ENCODE measurements around the gene PCGF3.
"Not testable (repeated sequence)": the region's sequence is repeated elsewhere in the genome, so short reads cannot be mapped to it uniquely, and the experiment has no call there.

Gene PCGF3

GRCh38 chr4:702618-703048 lies 3.0 kb upstream of the PCGF3 start:
- no peak for DNase-seq (ENCODE audit: low read depth)
- no peak for TF ChIP-seq CTCF (IDR thresholded peaks at IDR 0.05; ENCODE audit: control insufficient read depth, insufficient read depth, low read depth, low read length, missing control alignments)
- no peak overlapping the region for H3K4me3 ChIP-seq (ENCODE audit: control insufficient read depth, low read depth, low read length)

- H3K4me3 ChIP-seq (ENCODE audit: control insufficient read depth, low read depth, low read length) = no peak overlapping the region
- DNase-seq (ENCODE audit: low read depth) = no peak
- no peak for TF ChIP-seq CTCF (IDR thresholded peaks at IDR 0.05; ENCODE audit: control insufficient read depth, insufficient read depth, low read depth, low read length, missing control alignments)
These were observed 2.1 kb upstream of the PCGF3 start for GRCh38 chr4:703336-704197.

- TF ChIP-seq CTCF (IDR thresholded peaks at IDR 0.05; ENCODE audit: control insufficient read depth, insufficient read depth, low read depth, low read length, missing control alignments) = no peak
- H3K4me3 ChIP-seq (ENCODE audit: control insufficient read depth, low read depth, low read length) = no peak overlapping the region
- no peak for DNase-seq (ENCODE audit: low read depth)
These were observed 1.3 kb upstream of the PCGF3 start for GRCh38 chr4:704198-704891.

- TF ChIP-seq CTCF (IDR thresholded peaks at IDR 0.05; ENCODE audit: control insufficient read depth, insufficient read depth, low read depth, low read length, missing control alignments) = no peak
- peak overlapping the region; percentile 51 for H3K4me3 ChIP-seq (ENCODE audit: control insufficient read depth, low read depth, low read length)
- no peak for DNase-seq (ENCODE audit: low read depth)
These were observed 708 bp upstream of the PCGF3 start for GRCh38 chr4:704971-705277.

- H3K4me3 ChIP-seq (ENCODE audit: control insufficient read depth, low read depth, low read length) = peak overlapping the region; percentile 96
- DNase-seq (ENCODE audit: low read depth) = not testable (repeated sequence)
These were observed 526 bp downstream of the PCGF3 start for GRCh38 chr4:706083-706633.

GRCh38 chr4:706834-707598 lies 1.4 kb downstream of the PCGF3 start:
- no peak for DNase-seq (ENCODE audit: low read depth)
- H3K4me3 ChIP-seq (ENCODE audit: control insufficient read depth, low read depth, low read length) = peak overlapping the region; percentile 96
- no peak for TF ChIP-seq CTCF (IDR thresholded peaks at IDR 0.05; ENCODE audit: control insufficient read depth, insufficient read depth, low read depth, low read length, missing control alignments)

Data from AG09309 (cell line).